K562 (cell line): ENCODE measurements around the gene SPATS2L.

Experiments used
- BMI1 ChIP-seq: fragments of 150-350 bp; IDR thresholded peaks from 2 replicates; pipeline ENCODE4 v1.6.1; 2014; ENCODE audit warnings: low read length
- C11orf30 ChIP-seq: fragments of 450-650 bp; IDR thresholded peaks from 2 replicates; pipeline ENCODE4 v1.6.1; 2016; ENCODE audit warnings: low read depth, mild to moderate bottlenecking
- CEBPB ChIP-seq: fragments of 450-650 bp; IDR thresholded peaks from 2 replicates; pipeline ENCODE4 v1.6.1; 2016; ENCODE audit warnings: missing genetic modification characterization, missing compliant biosample characterization
- CTCF ChIP-seq, 3 experiments: IDR thresholded peaks in 2 of 3; conservative IDR thresholded peaks in 1 of 3; 2 replicates each; pipeline ENCODE4 v1.5.1; 2011 to 2012; ENCODE audit warnings: low read length in 3 of 3, mild to moderate bottlenecking in 3 of 3, control low read depth in 2 of 3, improper control_type of control experiment in 1 of 3, inconsistent platforms in 1 of 3, low read depth in 1 of 3, mixed read lengths in 1 of 3, moderate library complexity in 1 of 3; ENCODE audit not compliant: insufficient read depth in 2 of 3
- E4F1 ChIP-seq: fragments of 250-450 bp; sonication (Bioruptor Pico); IDR thresholded peaks from 2 replicates; pipeline ENCODE4 v1.5.0; 2021; ENCODE audit warnings: mild to moderate bottlenecking, borderline replicate concordance
- ELK3 ChIP-seq: fragments of 450-650 bp; formaldehyde crosslinking; IDR thresholded peaks from 2 replicates; pipeline ENCODE4 v1.4.0; 2020; ENCODE audit warnings: mild to moderate bottlenecking
- EZH2 ChIP-seq: IDR thresholded peaks from 2 replicates; pipeline ENCODE4 v1.6.1; 2012; ENCODE audit warnings: low read depth, mild to moderate bottlenecking, inconsistent platforms, low read length, borderline replicate concordance
- MEIS2 ChIP-seq: fragments of 450-650 bp; IDR thresholded peaks from 2 replicates; pipeline ENCODE4 v1.6.1; 2014; ENCODE audit warnings: mild to moderate bottlenecking; ENCODE audit not compliant: partially characterized antibody
- PHF8 ChIP-seq: fragments of 200-600 bp; sonication (generic); IDR thresholded peaks from 2 replicates; pipeline ENCODE4 v1.6.1; 2012; ENCODE audit warnings: mixed run types, mild to moderate bottlenecking, inconsistent platforms, low read length, moderate library complexity, borderline replicate concordance
- PKNOX1 ChIP-seq: fragments of 450-650 bp; IDR thresholded peaks from 2 replicates; pipeline ENCODE4 v1.6.1; 2016
- TAF1 ChIP-seq: IDR thresholded peaks from 2 replicates; pipeline ENCODE4 v1.6.1; 2011; ENCODE audit warnings: mild to moderate bottlenecking, low read length, moderate library complexity; ENCODE audit not compliant: insufficient read depth, control insufficient read depth, severe bottlenecking; ENCODE audit errors: extremely low read depth
- TEAD1 ChIP-seq, 2 experiments: fragments of 450-650 bp in 1 of 2; sonication (generic) in 1 of 2; formaldehyde crosslinking; IDR thresholded peaks; 2 replicates each; pipeline versions ENCODE4 v1.4.0 to v1.8.0; 2020 to 2022; ENCODE audit warnings: mild to moderate bottlenecking in 2 of 2, missing genetic modification reagents in 1 of 2
- TRIM24 ChIP-seq, 2 experiments: fragments of 450-650 bp; IDR thresholded peaks; 2 replicates each; pipeline ENCODE4 v1.6.1; 2016
- ZNF384 ChIP-seq: IDR thresholded peaks from 2 replicates; pipeline ENCODE4 v1.6.1; 2012; ENCODE audit warnings: low read depth, low read length, improper control_type of control experiment

GRCh38 chr2:200356857-200357384, 50.4 kb downstream of the SPATS2L start:
- no peak for TF ChIP-seq TRIM24 (IDR thresholded peaks at IDR 0.05)
- TF ChIP-seq CEBPB (tag): no peak
- TF ChIP-seq CTCF (IDR thresholded peaks at IDR 0.05 in 2 of 3, conservative IDR thresholded peaks at IDR 0.05 in 1 of 3; ENCODE audit: insufficient read depth in 2 of 3, low read depth in 1 of 3, low read length in 3 of 3): no peak
- TF ChIP-seq PHF8: no peak
- no peak for TF ChIP-seq BMI1
- no peak for TF ChIP-seq EZH2
- TF ChIP-seq C11orf30: no peak
- TF ChIP-seq TAF1: no peak
- TF ChIP-seq ELK3 (CRISPR knock-in tag): no peak
- no peak for TF ChIP-seq TEAD1 (CRISPR knock-in tag; IDR thresholded peaks at IDR 0.05)
- TF ChIP-seq PKNOX1: no peak
- TF ChIP-seq E4F1 (CRISPR knock-in tag): no peak
- TF ChIP-seq MEIS2: peak; percentile 30
- no peak for TF ChIP-seq ZNF384
